ENCODE results near the gene CPSF4L.

The CPSF4L gene, protein sequence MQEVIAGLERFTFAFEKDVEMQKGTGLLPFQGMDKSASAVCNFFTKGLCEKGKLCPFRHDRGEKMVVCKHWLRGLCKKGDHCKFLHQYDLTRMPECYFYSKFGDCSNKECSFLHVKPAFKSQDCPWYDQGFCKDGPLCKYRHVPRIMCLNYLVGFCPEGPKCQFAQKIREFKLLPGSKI

DNA sequence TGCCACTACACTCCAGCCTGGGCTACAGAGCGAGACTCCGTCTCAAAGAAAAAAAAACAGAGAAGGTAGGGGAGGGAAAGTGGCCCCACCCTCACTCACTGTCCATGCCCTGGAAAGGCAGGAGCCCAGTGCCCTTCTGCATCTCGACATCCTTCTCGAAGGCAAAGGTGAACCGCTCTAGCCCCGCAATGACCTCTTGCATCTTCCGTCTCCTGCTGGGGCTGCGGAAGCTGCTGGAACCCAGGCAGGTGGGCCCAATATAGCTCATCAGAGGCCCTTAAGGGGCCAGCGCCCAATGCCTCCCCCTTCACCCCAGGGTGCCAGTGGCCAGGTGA is at the start of gene CPSF4L:
CPSF4L (minus strand) TSS at position 264 of the 335 bp plus-strand sequence; CDS start at position 202, 62 bp downstream.
- no peak for TF ChIP-seq CTCF (conservative IDR thresholded peaks at IDR 0.05)
- no peak within 1 kb of the TSS for H3K27ac ChIP-seq

DNA sequence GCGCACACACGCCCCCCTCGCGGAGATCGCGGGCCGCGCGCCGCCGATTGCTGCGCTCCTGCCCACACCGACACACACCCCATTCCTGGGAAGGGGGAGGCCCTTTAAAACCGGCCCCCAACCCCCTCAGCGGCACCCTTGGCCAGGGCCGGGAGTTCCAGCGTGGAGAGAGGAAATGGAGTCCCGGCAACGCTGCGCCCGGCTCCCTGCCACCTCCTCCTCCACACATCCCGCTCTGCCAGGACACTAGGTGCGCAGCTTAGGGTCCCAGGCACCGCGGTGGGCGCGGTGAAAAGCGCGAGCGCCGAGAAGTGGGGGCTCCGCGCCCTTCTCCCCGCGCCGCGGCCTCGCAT is 49.7 kb upstream of the CPSF4L start:
- peak overlapping the region; percentile 90 for H3K27ac ChIP-seq
- TF ChIP-seq CTCF (conservative IDR thresholded peaks at IDR 0.05), result no peak

- peak overlapping the region; percentile 90 for H3K27ac ChIP-seq
- no peak for TF ChIP-seq CTCF (conservative IDR thresholded peaks at IDR 0.05)
Observed at GRCh38 chr17:73309727-73310596, 48.3 kb upstream of the CPSF4L start.

GRCh38 chr17:73308959-73309358 is 47.3 kb upstream of the CPSF4L start:
- peak overlapping the region; percentile 90 for H3K27ac ChIP-seq

DNA sequence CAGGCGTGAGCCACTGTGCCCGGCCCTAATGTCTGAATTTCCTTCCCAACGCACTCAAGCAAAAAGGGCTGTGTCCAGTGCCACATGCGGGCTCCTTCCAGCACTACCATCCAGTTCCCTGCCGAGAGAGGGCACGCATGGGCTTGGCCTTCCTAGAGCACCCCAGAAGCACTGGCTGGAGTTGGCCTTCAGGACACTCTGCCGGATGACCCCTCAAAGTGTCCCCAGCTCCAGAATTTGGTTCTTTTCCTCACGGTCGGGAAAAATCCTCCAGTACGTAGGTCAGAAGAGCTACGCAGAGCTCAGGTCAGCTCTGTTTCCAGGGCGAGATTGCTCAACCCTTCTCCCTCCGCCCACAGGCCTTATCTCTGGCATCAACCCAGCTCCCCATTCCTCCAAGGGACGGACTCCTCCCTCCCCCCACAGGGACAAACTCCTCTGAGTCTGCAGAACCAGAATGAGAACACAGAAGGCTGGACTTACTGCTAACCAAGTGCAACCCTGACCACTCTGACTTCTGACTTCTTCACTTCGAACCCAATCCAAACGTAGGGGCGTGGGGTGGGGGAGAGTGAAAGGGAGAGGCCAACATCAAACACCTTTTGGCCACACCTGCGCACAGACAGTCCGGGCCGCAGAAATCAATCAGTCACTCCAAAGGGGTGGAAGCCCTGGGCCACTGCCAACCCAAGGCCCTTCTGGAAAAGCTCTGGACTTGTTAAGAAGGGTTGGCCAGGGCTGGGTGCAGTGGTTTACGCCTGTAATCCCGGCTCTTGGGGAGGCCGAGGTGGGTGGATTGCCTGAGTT is 46.5 kb upstream of the CPSF4L start:
- H3K27ac ChIP-seq, result peak overlapping the region; percentile 90
- no peak for TF ChIP-seq CTCF (conservative IDR thresholded peaks at IDR 0.05)

- TF ChIP-seq CTCF (conservative IDR thresholded peaks at IDR 0.05), result no peak
- peak overlapping the region; percentile 90 for H3K27ac ChIP-seq
Observed at GRCh38 chr17:73307130-73307529, 45.5 kb upstream of the CPSF4L start.

- TF ChIP-seq CTCF (conservative IDR thresholded peaks at IDR 0.05), result no peak
- peak overlapping the region; percentile 90 for H3K27ac ChIP-seq
Observed at GRCh38 chr17:73305845-73306836, 44.5 kb upstream of the CPSF4L start.
